ENCODE measurements around the gene DCDC2C. TPM values are rescaled to one million over a fixed set of nuclear protein-coding genes. Genes with fewer than 3 reads are reported as not detected.

DCDC2C gene
- total and polyA plus RNA-seq, 2 experiments from 2014 or later, result not detected

DNA sequence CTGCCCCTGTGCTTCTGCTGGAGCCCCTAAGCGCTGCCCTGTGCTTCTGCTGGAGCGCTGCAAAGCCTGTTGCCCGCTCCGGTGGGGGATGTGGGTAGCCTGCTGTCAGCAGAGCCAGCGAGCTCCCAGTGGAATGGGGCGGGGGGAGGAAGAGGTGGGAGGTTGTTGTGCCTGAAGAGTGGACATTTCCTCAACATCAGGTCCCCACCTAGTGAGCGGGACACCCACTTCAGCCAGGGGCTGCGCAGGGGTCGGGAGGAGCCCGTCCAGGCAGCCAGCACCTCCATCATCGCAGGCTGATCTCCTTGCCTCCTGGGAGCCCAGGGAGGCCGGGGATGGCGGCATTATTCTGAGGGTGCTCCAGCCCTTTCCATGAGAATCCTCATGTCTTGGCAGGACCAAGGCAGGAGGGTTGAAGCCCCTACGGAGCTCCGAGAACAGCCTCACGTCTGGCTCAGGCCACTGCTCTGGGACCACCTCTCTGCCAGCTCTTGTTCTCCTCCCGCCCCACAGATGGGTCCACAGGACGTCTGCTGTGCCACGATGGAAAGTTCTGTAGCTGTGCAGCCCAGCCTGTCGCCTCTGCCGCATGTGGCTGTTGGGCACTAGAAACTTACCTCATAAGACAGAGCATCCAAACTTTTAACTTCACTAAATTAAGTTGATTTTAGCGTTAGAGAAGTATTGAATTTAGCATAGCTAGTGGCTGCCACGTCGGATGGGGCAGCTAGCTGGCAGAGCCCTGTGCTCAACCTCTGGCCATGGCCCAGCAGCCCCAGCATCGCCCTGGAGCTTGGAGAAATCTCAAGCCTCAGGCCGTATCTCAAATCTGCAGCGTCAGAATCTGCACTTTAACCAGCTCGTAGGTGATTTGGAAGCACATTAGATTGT, 47.3 kb upstream of the DCDC2C start:
- Histone ChIP-seq H3K36me3 (ENCODE audit: low read depth) (no peaks in the 10 kb centered on the region), H3K9ac (no peak overlapping the region), H3K9me3 (ENCODE audit: low read depth) (no peaks in the 10 kb centered on the region), H3K27me3 (replicated peaks; ENCODE audit: insufficient read depth) (peaks cover 11% of the 10 kb centered on the region; the same call in 1 of the 2 replicates), H3F3A (ENCODE audit: insufficient read depth) (no peaks in the 10 kb centered on the region), H3K4me2 (ENCODE audit: unreplicated experiment) (no peak overlapping the region), H3K4me1 (ENCODE audit: insufficient read depth) (0 out of 2 replicates have a peak, but pooled peaks cover 4% of the 10 kb centered on the region), H4K20me1 (ENCODE audit: insufficient read depth) (no peaks in the 10 kb centered on the region), H3K9me2 (ENCODE audit: insufficient read depth) (no peaks in the 10 kb centered on the region), H3K4me3 (no peak overlapping the region), H3K27ac (no peak overlapping the region), H3K79me2 (ENCODE audit: insufficient read depth) (no peaks in the 10 kb centered on the region), H2AFZ (no peak overlapping the region)
- WGBS, 2 experiments (ENCODE audit: low coverage in 1 of 2, low lambda C conversion rate in 2 of 2, missing lambda C conversion rate in 2 of 2), result 42 to 48% methylated on average over 26 to 27 of the region's 28 CpGs
- DNase-seq, result no peak
- no peak for TF ChIP-seq EZH2phosphoT487 (IDR thresholded peaks at IDR 0.05; ENCODE audit: insufficient read depth, low read depth)
- TF ChIP-seq EZH2 (IDR thresholded peaks at IDR 0.05; ENCODE audit: insufficient read depth, poor library complexity, severe bottlenecking), result no peak
- in situ Hi-C loops (cut with MboI), result loop anchor here (25.0 kb wide), 1 partner anchor 1769 kb away; no protein-coding TSS in a partner anchor

DNA sequence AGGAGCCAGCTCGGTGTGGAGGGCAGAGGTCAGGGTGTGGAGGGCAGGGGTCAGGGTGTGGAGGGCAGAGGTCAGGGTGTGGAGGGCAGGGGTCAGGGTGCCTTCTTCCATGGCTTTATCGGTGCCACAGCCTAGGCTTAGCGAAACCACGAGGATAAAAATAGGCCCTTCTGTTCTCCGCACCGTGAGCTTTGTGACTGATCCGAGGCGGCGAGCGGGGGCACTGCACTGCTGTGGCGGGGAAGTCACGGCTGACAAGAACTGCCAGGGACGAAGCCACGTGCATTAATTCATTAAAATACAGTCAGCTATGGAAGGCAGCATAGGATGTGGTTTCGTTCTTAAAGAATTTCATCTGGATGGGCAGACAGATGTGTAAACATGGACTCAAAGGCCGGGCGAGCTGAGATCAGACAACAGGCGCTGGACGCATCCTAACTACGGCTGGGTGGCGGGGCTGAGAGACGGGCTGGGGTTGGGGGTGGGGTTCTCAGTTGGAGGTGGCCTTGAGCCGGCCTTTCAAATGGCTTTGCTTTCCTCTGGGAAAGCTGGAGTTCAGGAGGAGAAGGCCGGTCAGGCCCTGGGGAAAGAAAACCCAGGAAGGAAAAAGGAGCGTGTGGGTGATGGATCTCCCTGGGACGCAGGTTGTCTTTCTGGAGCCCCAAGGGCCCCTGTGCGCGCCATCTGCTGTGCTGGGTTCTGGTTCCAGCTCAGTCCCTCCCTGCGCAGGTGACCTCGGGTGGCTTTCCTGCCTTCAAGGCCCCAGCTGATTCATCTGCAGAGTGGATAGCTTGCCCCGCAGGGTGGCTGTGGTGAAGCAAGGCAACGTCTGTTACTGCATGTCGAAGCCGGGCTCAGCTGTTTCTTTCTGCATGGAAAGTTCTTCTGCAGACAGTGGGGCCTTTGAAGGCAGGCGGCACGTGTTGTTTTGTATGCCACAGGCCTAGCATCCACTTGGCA, 46.3 kb upstream of the DCDC2C start:
- Histone ChIP-seq H2AFZ (no peak overlapping the region), H3K27ac (no peak overlapping the region), H3K9me2 (ENCODE audit: insufficient read depth) (no peaks in the 10 kb centered on the region), H3K27me3 (replicated peaks; ENCODE audit: insufficient read depth) (peaks cover 11% of the 10 kb centered on the region; the same call in 1 of the 2 replicates), H3K9ac (no peak overlapping the region), H3K9me3 (ENCODE audit: low read depth) (no peaks in the 10 kb centered on the region), H3K4me3 (no peak overlapping the region), H3K4me2 (ENCODE audit: unreplicated experiment) (no peak overlapping the region), H3K79me2 (ENCODE audit: insufficient read depth) (no peaks in the 10 kb centered on the region), H3K4me1 (ENCODE audit: insufficient read depth) (no peaks in the 10 kb centered on the region), H3K36me3 (ENCODE audit: low read depth) (no peaks in the 10 kb centered on the region), H3F3A (ENCODE audit: insufficient read depth) (no peaks in the 10 kb centered on the region), H4K20me1 (ENCODE audit: insufficient read depth) (no peaks in the 10 kb centered on the region)
- no peak for DNase-seq
- in situ Hi-C loops (cut with MboI), result loop anchor here (25.0 kb wide), 1 partner anchor 1770 kb away; no protein-coding TSS in a partner anchor
- TF ChIP-seq EZH2phosphoT487 (IDR thresholded peaks at IDR 0.05; ENCODE audit: insufficient read depth, low read depth) (no peak), EZH2 (IDR thresholded peaks at IDR 0.05; ENCODE audit: insufficient read depth, poor library complexity, severe bottlenecking) (no peak)
- 65 to 69% methylated on average over 36 of the region's 36 CpGs for WGBS, 2 experiments (ENCODE audit: low coverage in 1 of 2, low lambda C conversion rate in 2 of 2, missing lambda C conversion rate in 2 of 2)

DNA sequence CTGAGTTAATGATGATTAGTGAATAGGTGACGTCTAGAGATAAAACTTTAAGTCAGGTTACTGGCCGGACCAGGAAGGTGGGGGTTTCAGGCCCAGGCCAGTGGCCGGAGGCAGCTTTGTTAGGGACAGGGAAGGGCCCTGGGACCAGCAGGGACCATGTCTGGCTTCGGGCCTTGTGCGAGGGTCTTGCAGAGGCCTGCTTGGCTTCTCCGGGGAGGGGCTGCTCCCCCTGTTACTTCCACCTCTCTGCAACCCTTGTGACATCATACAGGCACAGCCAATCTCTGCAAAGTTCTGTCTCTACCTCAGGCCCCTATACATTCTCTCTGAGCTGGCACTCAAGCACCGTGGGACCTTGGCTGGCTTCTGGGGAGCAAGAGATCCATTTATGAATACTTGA, 45.5 kb upstream of the DCDC2C start, which contains the start of gene ALLC:
Gene ALLC, plus strand, starts transcription at position 320 of the 400 bp plus-strand sequence. CDS start 12,958 bp downstream, outside the sequence.
- Histone ChIP-seq H3K9ac (no peak within 1 kb of the TSS), H3K27ac (no peak within 1 kb of the TSS), H3K4me2 (ENCODE audit: unreplicated experiment) (no peak within 1 kb of the TSS), H3K9me2 (ENCODE audit: insufficient read depth) (no peaks in the 10 kb centered on the region), H3K9me3 (ENCODE audit: low read depth) (no peaks in the 10 kb centered on the region), H3F3A (ENCODE audit: insufficient read depth) (no peaks in the 10 kb centered on the region), H3K4me3 (no peak within 1 kb of the TSS), H3K4me1 (ENCODE audit: insufficient read depth) (no peaks in the 10 kb centered on the region), H4K20me1 (ENCODE audit: insufficient read depth) (no peaks in the 10 kb centered on the region), H3K79me2 (ENCODE audit: insufficient read depth) (no peaks in the 10 kb centered on the region), H3K36me3 (ENCODE audit: low read depth) (no peaks in the 10 kb centered on the region), H3K27me3 (replicated peaks; ENCODE audit: insufficient read depth) (peaks cover 11% of the 10 kb centered on the region; the same call in 1 of the 2 replicates), H2AFZ (no peak within 1 kb of the TSS)
- no peak for DNase-seq
- 59 to 60% methylated on average over 7 of the region's 7 CpGs for WGBS, 2 experiments (ENCODE audit: low coverage in 1 of 2, low lambda C conversion rate in 2 of 2, missing lambda C conversion rate in 2 of 2)
- in situ Hi-C loops (cut with MboI), result loop anchor here (25.0 kb wide), 1 partner anchor 1771 kb away; no protein-coding TSS in a partner anchor
- TF ChIP-seq EZH2 (IDR thresholded peaks at IDR 0.05; ENCODE audit: insufficient read depth, poor library complexity, severe bottlenecking) (no peak), EZH2phosphoT487 (IDR thresholded peaks at IDR 0.05; ENCODE audit: insufficient read depth, low read depth) (no peak)
